GM12872 (cell line): ENCODE results near the gene ANP32A.

Source experiments
- TF ChIP-seq, protein P1 (sequence below): IDR thresholded peaks from 3 replicates; pipeline ENCODE4 v1.5.1; 2011; ENCODE audit warnings: low read depth, mild to moderate bottlenecking, low read length, moderate library complexity; ENCODE audit not compliant: insufficient read depth

The ANP32A gene

DNA sequence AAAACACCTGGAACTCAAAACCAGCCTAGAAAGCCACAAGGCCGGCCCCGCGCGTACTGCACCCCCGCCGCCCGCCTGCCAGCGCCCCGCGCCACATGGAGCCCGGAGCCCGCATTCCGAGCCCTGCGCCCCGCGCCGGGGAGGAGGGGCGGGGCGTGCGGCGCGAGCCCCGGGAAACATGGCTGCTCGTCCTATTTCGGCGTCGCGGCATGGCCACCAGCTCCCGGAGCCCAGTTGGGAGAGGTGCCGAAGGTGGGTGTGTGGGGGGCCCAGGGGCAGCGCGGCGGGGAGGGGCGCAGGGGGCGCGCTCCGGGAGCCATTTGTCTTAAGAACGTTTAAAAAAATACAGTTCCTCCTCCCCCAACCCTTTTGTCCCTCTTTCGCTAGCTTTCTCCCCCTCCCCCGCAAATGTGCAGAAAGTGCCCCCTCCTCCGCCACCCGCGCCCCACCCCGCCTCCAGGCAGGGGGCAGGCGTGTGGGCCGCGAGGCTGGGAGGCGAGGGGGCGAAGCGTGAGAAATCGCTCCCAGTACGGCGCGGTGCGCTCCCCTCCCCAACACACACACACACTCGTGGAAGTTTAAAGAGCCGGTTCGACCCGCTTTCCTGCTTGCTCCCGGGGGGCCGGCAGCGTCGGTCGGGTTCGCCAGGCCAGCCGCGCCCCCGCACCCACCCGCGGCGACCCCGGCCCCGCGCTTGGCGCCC is 2.5 kb downstream of the ANP32A start:
- TF ChIP-seq, protein P1, sequence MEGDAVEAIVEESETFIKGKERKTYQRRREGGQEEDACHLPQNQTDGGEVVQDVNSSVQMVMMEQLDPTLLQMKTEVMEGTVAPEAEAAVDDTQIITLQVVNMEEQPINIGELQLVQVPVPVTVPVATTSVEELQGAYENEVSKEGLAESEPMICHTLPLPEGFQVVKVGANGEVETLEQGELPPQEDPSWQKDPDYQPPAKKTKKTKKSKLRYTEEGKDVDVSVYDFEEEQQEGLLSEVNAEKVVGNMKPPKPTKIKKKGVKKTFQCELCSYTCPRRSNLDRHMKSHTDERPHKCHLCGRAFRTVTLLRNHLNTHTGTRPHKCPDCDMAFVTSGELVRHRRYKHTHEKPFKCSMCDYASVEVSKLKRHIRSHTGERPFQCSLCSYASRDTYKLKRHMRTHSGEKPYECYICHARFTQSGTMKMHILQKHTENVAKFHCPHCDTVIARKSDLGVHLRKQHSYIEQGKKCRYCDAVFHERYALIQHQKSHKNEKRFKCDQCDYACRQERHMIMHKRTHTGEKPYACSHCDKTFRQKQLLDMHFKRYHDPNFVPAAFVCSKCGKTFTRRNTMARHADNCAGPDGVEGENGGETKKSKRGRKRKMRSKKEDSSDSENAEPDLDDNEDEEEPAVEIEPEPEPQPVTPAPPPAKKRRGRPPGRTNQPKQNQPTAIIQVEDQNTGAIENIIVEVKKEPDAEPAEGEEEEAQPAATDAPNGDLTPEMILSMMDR: no peak

DNA sequence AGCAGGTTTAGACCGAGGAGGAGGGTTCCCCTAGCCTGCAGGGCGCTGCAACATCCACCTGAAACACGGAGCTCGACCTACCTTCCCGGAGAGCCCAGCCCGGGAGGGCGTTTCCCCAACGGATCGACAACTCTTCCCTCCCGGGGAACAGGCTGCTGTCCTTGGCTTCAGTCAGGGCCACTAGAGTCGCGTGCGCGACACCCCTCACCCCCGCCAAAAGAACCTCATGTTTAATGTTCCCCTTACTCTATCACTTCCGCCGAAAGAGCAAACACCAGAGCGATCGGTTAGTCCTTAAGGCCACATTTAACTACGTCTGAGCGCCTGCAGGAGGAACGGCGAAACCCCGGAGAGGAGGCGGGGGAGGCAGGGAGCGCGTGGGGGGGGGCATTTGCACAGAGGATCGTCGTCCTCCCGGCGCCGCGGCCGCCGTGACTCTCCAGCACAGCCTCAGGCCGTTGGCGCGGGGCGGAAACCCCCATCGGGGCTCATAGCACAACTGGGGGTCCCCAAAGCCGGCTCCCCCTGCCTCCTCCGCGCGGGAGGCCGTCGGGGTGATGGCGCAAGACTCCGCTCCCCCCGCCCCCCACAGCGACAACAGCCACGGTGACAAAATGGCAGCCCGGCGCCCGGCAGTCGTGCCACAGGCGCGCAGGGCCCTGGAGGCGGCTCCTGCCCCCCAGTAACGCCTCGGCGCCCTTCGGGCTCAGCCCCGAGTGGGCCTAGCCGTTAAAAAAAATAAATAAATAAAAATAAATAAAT is 3.2 kb downstream of the ANP32A start:
- TF ChIP-seq, protein P1: no peak

DNA sequence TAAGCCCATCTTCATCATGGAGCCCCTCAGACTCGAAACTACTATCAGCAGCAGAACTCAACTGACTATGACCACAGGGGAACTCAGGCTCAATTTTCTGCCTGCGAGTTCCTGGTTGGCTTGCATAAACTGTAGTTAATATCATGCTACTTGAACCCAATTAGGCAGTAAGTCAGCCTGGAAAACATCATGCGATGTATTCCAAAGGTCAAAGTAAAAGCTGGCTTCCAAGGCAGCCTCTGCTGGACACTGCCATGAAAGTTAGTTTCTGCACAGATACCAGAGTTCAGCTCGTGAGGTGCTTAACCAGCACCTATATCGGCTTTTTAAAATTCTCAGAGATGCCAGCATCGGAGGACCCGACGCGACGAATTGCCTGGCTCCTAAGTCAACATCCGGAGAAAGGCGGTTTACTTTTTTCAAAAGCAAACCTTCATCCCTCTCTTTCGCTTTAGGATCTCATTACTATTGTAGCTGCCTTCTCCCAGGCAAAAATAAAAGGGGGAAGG is 3.8 kb downstream of the ANP32A start:
- TF ChIP-seq, protein P1: no peak

DNA sequence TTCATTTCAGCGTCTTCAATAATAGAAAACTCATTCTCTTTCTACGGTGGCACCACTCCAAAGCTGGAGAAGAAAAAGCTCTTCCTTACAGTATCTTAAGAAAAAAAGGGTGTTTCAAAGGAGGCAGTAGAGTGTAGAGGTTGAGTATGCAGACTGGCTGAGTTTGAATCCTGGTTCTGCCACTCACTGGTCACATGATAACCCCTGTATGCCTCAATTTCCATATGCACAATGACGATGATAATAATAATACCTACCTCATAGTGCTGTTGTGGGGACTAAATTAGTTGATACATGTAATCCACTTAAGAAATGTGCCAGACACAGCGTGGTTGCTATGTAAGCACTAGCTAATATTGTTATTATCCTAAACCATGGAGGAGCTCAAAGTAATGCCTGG is 4.5 kb downstream of the ANP32A start:
- TF ChIP-seq, protein P1: no peak

DNA sequence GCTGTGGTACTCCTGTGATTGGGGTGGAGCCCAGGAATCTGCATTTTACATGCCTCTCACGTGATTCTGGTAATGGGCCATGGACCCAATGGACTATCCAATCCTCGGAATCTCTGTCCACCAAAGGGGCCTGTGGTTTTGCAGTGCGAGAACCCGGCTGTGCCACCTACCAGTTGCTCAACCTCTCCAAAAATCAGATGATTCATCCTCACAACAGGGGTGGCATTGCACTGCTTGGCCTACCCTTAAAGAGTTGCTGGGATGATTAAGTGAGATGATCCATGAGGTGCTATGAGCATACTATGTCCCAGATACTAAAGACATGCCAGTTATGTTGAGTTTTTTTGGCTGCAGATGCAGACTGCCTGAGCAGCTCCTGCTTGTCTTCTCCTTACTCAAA is 5.1 kb downstream of the ANP32A start:
- TF ChIP-seq, protein P1: no peak

DNA sequence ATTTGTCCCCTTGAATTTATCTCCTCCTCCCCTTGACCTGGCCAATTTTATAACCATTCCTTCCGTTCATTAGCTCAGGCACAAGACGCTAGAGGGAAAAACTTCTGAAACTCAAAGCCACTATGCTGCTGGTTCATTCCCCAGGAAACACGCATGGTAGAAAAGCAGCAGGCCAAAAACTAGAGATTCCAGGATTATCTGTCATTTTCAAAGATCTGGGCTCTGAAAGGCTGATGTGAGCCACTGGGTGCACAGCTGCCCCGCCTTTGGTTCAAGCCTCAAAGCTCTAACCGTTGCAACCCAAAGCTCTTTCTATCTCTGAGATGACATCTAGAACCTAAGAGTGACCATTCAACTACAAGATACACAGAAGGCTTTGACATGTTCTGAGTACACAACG is 6.1 kb downstream of the ANP32A start:
- TF ChIP-seq, protein P1: no peak

DNA sequence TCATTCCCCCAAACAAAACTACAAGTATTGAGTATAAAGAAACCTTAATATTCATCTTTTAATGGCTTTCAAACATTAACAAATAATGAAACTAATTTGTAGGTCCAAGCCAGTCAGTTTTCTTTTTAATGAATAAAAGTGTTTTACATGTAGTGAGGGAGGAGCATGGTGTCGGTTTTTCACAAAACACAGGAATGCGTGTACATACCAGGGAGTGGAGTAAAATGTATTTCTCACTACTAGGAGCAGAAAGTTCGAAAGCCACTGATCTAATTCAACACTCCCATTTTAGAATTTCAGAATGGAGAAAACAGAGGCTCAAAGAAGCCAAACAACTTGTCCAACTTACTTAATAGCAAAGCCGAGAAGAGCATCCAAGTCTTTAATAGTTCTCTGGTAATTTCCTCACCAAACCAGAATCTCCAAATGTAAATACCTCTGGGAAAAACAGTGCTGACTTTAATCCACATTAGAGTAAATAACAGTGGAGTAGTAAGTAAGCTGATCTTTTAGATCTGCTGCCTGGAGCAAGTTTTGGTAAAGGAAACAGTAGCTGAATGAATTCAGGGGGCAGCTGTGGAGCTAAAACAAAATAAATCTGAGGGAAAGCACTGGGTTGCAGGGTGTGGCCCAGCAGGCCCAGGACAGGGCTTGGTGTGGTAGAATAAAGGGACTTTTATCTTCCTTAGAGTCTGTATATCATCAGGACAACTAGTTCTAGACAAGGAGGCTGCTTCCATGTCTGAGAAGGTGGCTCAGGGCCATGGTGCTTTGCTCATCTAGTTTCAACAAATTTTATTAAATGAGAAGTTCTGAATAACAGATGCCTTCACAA is 7.9 kb downstream of the ANP32A start:
- TF ChIP-seq, protein P1: no peak
